HG02798 (cell line): ENCODE results near the gene MUC2.

Experiments
- ATAC-seq: cut with Tn5 transposase; IDR thresholded peaks from one replicate; pipeline ENCODE4 v1.9.1; 2021; ENCODE audit warnings: mild to moderate bottlenecking; ENCODE audit not compliant: unreplicated experiment, poor library complexity

MUC2 gene

DNA sequence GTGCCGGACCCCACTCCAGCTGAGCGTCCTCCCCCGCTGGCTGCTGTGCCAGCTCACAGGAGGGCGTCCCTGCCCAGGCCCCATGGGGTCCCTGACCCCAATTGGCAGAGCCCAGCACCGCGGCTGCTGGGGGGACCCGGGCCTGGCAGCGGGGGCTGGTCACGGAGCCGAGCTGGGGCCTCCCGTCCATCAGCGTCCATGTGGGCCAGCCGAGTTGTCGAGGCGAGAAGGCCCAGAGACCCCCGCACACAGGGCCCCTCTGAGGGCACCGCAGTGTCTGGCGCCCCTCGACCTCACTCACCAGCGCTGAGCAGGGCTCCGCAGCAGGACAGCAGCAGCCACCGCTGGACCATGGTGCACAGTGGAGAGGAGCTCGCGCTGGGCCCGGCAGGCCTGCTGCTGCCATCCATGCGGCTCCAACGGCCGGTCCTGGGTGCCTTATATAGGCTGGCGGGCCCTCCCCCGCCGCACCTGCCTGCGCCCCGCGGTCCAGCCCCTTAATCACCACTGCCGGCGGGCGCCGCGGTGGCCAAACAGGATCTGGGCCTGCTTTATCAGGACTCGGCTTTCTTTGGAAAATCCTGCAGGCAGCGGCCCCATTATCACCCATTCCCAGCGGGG lies 38.3 kb upstream of the MUC2 start, which contains the start of gene MUC6:
TSS of gene MUC6 (minus strand) at position 416 of the 621 bp plus-strand sequence. CDS start at position 353, 63 bp downstream.
- ATAC-seq, result no peak

GRCh38 chr11:1036931-1037330 lies 37.7 kb upstream of the MUC2 start:
- ATAC-seq, result no peak

DNA sequence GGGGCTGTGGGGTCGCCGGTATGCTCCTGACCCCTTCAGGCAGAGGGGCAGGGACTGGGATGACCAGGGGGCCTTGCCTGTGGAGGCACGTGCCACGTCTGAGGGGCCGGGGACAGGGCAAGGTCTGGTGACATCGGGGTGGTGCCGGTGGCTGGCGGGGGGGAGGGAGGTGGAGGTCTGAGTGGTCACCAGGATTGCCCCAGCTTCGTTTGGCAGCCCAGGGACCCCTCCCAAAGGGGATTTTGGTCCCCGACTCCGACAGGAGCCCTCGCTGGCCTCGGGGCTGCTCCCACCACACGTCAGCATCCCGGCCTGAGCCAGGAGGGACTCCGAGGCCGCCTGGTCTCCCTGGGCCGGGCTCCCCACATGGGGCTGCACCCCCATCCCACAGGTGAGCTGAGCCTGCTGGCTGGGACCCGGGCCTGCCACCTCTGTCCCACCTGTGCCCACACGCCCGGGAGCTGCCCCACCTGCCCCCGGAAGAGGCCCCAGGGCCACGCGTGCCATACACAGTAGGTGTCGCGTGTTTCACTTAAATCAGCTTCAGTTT lies 37.1 kb upstream of the MUC2 start:
- no peak for ATAC-seq

DNA sequence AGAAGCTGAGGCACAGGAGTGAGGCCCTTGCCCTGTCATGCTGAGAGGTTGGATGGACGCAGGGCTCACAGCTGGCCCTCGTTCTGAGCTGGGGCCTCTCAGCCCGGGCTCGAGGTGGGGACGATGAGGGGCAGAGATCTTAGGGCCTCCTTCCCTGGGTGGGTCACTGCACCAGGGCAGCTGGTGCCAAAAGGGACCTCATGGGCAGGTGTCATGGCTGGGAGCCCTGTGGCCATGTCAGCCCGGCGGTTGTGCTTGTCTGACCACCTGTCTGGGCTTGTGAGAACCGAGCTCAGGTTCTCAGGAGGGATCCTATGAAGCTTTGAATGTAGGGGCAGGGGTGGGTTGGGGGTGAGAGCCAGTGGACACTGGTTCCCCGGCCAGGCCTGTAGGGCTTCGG lies 36.3 kb upstream of the MUC2 start:
- ATAC-seq, result no peak

DNA sequence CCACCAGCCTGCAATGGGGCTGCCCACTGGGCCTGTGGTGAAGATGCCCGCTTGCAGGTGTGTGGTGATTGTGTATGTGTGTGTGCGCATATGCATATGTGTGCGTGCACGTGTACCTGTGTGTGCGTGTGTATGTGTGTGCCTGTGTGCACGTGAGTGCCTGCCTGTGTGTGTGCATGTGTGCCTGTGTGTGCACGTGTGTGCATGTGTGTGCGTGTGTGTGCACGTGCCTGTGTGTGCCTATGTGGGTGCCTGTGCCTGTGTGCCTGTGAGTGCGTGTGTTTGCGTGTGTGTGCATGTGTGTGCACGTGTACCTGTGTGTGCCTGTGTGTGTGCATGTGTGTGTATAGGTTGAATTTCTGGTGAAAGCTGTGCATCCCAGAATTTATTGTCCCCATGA lies 35.8 kb upstream of the MUC2 start:
- ATAC-seq, result no peak

- no peak for ATAC-seq
Observed at GRCh38 chr11:1039481-1040427, 34.9 kb upstream of the MUC2 start.

DNA sequence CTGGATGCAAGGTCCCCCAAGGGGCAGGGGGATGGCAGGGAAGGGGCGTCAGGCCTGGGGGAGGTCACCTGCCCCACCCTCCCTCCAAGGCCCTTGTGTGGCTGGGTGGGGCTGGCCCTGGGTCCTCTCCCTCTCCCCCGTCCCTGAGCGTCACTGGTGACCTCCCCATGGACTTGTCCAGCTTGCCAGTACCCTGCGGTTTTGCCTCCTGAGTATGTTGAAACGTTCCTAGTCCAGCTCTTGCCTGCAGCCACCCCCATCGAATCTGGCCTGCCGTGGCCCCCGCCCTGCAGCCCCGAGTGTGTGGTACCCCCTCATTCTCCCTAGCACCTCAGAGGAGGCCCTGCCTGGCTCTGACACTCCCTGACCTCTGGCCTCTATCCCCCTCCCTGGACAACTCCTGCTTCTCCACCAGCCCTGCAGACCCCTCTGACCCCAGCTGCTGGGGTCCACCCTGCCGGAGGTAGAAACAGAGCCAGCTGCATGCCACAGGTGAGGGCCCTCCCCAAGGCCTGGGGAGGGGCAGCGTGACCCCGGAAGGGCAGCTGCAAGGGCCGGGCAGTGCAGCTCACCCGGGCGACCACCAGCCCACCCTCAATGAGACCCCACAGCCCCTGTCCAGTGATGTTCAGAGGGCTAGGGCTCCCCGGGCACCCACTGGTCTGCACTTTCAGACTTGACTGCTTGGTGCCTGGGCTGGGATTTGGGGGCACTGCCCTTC lies 34.1 kb upstream of the MUC2 start:
- no peak for ATAC-seq

GRCh38 chr11:1041149-1041467 lies 33.6 kb upstream of the MUC2 start:
- no peak for ATAC-seq

GRCh38 chr11:1041471-1041870 lies 33.2 kb upstream of the MUC2 start:
- ATAC-seq, result no peak

GRCh38 chr11:1041936-1042608 lies 32.6 kb upstream of the MUC2 start:
- ATAC-seq, result no peak

DNA sequence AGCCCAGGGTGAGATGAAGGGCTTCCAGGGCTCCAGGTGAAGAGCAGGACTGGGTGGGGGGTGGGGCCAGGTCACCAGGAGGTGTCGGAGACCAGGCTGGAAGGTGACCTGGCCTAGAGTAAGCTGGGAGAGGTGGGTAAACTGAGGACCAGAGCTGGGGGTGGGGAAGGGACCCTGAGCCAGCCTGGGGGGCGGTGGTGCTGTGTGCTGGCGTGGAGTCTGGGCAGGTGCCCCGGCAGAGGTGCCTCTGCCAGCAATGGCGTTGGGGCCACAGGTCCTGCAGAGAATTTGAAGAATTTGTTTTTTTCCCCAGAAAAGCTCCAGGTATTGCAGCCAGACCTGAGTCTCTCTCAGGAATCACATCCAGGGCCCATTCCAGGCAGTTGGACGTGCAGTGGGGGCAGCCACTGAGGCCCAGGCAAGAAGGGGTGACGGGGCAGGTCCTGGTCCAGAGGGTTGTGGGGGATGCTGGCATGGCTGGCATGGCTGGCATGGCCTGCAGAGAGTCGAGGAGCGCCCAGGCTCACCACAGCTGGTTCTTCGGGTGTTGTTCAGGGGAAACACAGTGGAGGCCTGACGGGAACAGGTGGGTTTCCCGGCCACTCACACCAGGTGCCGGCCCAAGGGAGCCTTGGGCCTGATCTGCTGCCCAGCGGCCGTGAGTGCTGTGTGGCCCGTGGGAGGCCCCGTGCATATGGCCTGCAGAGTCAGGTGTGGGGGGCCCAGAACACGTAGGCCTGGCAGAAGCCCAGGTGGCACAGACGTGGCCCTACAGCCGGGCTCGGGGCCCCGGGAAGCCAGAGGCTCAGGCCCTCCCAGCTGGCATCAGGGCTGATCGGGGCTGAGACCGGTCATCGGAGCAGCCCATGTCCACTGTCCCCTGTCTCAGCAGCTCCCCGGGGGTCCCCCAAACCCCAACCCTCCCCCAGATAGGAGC lies 31.8 kb upstream of the MUC2 start:
- no peak for ATAC-seq

GRCh38 chr11:1043563-1044096 lies 31.0 kb upstream of the MUC2 start:
- ATAC-seq, result no peak

GRCh38 chr11:1044160-1044559 lies 30.5 kb upstream of the MUC2 start:
- ATAC-seq, result no peak

GRCh38 chr11:1047595-1048156 lies 27.0 kb upstream of the MUC2 start:
- ATAC-seq, result no peak

- ATAC-seq, result no peak
Observed at GRCh38 chr11:1048375-1049070, 26.2 kb upstream of the MUC2 start.

DNA sequence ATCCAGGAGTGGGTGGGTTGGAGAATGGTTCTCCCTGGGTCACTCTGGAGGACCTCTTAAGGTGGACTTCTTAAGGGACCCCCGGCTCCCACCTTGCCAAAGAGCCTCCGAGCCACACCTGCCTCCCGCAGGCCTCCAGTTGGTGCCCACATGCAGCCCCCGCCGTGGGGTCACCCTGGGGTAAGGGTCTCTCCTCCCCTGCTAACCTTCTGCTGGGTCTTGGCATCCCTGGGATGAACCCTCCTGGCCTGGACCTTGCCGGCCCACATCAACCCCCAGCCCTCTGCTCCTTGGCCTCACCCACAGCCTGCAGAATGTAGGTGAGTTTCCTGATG lies 25.6 kb upstream of the MUC2 start:
- no peak for ATAC-seq

DNA sequence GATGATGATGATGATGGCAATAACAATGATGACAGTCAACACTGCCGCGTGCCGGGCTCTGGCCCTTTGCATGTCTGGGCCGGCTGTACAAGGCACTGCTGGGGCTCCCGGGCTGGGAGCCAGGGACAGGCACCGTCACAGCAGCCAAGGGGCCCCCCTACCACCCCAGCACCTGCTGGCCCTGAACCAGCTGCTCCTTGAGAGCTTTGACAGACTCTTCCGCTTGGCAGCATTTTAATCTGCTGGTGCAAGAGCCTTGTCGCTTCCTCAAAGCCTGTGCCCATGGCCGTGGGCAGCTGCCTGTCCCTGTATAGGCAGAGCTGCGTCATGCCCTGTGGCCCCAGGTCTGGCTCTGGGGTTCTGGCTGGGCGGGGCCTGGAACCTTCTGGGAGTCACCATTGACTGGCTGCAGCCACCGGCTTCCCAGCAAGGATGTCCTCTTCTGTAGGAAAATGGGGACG lies 25.2 kb upstream of the MUC2 start:
- no peak for ATAC-seq

- ATAC-seq, result no peak
Observed at GRCh38 chr11:1049911-1050580, 24.6 kb upstream of the MUC2 start.
